CD4-positive, alpha-beta T cell treated with Interleukin-4 for 4 hours (primary cell): Measurements from ENCODE around the gene SBF2.
"Not testable (repeated sequence)": the region's sequence is repeated elsewhere in the genome, so short reads cannot be mapped to it uniquely, and the experiment has no call there.

Experiments
- DNase-seq: peaks from one replicate; pipeline ENCODE4 v3.0.0-alpha.2; 2020

SBF2 gene

DNA sequence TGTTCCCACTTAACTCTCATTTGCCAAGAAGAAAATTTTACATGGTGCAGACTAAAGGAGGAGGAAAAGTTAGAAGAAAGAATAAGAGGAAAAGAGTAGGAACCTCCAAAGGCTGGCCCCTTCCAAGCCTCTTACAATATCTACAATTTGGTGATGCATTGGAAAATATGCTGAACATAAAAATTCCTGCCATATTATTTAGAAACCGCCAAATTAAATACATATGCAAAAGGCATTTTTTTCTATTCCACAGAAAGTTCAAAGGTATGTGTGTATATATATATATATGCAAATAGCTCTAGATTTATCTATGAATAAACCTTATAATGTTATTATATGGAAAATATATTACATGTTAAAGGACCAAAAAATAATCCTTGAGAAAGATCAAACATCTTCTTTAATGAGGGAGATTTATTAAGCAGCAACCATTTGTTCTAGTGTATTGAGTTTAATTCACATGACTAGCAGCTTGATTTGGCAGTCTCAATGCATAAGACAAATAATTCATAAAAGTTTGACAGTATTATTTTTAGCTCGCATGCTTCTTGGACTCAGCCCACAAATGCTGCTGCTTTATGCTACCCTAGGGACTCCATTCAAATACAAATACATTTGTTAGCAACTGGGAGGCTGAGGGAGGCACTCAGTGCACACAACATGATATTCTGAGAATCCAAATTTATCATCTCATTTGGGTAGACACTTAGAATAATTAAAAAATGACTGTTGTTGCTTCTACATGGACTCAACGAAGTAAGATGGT is 184.9 kb downstream of the SBF2 start:
- no peak for DNase-seq

DNA sequence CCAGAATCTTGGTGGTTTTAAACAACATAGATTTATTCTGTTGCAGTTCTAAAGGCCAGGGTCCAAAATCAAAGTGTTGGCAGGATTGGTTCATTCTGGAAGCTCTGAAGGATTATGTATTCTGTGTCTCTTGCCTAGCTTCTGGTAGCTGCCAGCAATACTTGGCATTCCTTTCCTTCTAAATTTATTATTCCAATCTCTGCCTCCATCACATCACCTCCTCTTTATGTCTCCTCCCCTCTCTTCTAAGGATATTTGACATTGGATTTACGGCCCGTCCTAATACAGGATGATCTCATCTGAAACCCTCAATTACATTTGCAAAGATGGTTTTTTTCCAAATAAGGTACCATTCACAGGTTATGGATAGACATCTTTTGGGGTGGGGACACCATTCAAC is 186.5 kb downstream of the SBF2 start:
- DNase-seq = no peak

DNA sequence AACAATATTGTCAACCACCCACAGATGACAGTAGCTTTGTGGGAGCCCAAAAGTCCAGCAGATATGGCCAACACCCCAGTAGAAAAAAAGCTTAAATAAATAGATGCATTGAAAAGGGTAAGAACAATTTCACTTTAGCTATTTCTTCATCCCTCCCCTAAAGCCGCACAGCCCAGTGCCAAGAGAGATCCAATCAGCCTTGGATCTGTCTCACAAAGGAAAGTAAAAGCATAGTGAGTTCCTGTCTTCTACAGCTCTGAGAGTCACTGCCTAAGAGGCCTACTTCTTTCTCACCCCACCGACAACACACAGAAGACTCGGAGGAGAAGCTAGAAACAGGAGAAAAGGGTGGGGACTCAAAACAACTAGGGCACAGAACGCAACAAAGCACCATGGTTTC is 196.4 kb downstream of the SBF2 start:
- no peak for DNase-seq

DNA sequence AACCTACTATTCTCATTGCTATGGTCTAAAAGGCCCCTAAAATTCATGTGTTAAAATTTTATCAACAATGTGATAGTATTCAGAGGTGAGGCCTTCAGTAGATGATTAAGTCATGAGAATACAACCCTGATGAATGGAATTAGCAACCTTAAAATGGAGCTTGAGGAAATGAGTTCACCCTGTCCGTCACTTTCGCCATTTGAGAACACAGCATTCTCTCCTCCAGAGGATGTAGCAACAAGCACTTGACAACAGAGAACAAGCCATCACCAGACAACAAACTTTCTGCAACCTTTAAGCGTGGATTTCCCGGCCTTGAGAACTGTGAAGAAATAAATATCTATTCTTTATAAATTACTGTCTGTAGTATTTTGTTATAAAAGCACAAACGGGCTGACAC is 197.0 kb downstream of the SBF2 start:
- DNase-seq = no peak

DNA sequence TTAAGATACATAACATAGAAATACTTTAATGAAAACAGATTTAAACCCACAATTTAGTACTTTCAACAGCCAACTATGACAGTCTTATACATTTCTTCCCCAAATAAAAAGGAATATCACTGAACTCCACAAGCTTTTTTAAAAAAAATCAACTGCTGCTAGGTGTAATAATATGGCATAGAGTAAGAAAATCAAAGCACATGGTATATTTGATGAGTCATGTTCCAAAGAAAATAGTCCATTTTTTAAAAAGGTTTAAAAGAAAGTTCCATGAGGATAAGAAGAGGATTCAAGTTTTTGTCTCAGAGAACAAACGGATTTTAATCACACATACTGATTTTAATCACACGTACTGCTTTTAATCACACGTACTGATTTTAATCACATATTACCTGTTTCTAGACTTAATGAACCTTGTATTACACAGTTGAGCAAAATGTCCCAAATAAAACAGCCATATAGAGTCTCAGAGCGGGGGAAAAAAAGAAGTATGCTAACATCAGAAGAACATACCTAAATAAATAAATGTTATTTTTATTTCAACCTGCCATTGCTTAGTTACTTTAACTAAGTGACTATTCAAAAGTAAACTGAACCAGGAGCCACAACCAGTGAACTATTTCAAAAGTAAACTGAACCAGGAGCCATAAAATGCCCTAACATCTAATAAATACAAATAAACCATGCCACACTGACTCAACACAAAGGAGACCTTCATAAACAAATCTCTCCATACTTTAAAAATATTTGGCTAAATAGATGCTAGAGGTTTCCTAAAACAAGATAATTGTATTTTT is 198.4 kb downstream of the SBF2 start:
- no peak for DNase-seq

DNA sequence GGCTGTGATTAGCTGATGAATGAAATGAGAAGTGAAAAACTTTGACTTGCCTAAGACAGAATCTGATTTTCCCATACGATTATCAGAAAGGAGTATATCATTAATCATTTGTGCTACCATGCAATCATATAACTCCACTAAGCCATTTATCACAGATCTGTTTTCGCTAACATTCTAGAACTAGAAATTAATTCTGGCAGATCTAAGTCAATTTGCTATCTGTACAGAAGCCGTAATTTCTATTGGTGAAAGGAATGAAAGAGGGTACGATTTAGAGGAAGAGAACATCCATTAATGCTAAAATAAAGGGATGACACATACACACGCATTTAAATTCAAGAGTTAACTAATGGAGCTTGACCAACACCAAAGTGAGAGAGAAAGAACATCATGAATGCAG is 201.6 kb downstream of the SBF2 start:
- no peak for DNase-seq

DNA sequence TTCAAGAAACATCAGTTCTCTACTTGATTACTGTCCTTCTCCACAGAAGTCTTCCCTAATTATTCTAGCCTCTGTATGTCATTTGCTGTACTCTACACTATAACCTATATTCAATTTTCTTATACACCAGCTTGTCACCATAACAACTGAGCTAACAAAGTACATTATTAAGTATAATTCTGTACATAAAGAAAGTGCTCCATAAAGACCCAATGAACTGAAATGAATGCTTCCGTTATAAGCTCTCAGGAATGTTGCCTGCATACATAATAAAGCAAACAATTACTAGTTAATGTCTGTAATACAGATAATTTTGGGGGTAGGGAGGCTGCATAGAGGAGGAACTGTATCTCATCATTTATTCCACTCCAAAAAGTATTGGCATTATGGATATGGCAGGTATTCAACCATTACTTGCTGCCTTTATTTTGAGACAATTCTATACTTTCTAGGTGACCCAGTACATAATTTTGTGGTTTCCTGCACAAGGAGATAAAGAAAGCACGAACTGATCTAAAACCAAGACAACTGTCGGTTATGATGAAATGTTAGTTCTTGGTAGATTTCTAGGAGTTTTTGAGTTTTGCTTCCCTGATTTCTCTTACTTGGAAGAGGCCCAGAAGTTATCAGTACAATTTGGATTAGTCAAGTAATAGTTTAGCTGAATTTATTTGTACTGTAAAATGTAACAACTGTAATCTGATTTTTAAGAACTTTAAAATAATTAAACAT is 202.5 kb downstream of the SBF2 start:
- no peak for DNase-seq

DNA sequence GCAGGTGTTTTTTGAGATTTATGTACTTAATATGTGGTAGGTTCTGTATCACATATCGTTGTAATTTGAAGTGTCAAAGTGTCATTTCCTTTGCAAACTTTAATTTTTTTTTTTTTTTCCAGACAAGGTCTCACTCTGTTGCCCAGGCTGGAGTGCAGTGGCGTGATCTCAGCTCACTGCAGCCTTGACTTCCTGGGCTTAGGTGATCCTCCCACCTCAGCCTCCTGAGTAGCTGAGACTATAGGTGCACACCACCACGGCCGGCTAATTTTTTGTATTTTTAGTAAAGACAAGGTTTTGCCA is 206.1 kb downstream of the SBF2 start:
- DNase-seq = not testable (repeated sequence)

DNA sequence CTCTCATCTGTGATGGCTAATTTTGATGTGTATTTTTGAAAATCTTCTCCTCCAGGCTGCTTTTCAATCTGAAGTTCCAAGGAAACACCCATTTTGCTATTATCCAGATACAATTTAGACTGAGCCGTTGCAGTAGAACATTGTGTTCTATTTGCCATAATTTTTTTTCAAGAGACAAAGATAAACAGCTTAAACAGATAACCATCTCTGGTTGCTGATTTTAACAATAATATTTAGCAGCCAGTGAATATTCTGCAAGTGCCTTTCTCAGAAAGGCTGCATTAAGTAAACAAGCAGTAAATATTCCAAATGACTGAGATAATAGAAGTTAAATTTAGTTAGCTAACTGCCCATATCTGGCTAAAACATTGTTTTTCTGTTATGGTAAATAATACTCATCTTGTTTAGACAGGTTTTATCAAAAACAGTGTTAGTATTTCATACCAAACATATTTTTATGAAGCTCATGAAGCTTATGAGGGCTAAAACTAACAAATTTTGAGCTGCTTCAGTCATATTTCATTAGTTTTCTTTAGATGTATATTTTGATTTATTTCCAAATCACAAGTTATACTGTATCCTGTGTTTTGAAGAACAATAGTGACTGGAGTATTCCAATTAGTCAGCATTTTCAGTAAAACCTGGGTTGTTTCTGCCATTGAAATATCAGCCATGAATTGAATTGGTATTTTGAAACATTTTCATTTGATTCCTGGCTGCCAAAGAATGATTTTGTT is 206.7 kb downstream of the SBF2 start:
- DNase-seq = no peak

DNA sequence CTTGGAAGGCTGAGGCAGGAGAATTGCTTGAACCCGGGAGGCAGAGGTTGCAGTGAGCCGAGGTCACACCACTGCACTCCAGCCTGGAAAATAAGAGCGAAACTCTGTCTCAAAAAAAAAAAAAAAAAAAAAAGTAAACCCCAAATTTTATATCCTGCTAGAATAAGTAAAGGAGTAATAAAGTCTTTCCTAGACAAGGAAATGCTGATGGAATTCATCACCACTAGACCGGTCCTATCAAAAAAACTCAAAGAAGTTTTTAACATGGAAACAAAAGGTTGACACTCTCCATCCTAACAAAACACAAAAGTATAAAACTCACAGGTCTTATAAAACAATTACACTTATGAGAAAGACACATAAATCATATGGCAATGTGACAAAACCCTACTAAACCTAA is 213.9 kb downstream of the SBF2 start:
- no peak for DNase-seq

DNA sequence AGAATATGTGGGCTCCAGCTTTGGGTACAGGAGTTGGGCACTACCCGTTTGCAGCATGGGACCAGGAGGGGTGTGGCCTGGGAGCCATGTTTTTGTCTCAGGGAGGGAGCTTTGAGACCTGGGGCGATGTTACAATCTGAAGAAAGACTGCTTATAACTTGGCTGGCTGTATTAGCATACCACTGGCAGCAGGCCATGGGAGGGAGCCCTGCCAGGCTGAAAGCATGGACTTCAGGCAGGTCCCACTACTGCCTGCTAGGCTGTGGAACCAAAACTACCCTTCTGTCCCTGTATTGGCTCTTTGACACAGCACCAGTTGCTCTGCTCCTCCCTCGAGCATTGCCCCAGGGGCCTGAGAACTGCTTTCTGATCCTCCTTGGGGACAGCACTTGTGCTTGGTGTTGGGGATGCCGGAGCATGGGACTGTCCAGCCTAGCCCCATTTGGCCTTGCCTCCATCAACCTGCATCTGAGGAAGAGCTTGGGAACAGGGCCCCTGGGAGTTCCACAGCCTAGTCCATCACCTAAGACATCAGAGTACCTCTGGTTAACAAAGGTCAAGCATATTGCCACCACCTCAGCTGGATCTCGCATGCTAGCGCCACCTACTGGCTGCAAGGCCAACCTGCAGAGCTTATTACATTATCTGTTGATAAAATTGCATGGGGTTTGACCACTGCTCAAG is 217.4 kb downstream of the SBF2 start:
- DNase-seq = peak; percentile 21

DNA sequence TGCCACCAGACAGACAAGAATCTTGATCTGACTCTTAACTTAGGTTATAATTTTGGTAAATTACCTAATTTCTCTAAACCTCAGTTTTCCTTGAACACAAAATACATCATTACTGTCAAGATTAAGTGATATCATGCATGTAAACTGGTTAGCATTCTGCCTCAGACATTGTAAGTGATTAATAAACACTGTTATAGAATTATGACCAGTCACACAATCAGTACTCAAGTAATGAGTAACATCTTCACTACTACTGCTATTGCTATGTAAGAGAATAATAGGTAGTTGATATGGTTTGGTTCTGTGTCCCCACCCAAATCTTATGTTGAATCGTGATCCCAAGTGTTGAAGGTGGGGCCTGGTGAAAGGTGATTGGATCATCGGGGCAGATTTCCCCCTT is 218.9 kb downstream of the SBF2 start:
- no peak for DNase-seq

DNA sequence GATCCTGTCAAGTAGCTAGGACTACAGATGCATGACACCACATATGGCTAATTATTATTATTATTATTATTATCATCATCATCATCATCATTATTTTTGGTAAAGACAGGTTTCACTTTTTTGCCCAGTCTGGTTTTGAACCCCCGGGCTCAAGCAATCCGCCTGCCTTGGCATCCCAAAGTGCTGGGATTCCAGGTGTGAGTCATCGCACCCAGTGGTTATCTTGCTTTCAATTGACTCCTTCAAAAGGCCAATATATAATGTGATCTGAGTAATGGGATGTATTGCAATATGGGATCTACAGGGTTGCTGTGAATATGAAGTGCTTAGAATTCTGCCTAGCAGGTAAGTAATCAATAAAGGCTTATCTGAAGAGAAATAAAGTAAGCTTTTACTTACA is 221.2 kb downstream of the SBF2 start:
- no peak for DNase-seq

DNA sequence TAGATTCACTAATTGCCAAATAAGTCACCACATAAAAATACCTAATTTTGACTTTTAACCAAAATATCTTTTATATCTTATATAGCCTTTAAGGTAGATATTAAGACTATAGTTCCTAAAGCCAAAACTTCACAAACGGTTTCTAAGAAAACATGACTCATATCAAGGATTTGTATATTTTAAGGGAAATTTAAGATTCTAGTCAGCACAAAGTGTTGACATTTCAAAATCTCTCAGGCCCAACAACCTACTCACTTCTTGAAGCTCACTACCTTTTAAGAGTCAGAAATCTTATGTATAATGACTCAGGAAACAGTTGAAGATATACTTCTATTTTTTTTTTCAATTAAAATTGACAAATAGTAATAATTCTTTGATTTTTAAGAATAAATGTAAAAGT is 221.9 kb downstream of the SBF2 start:
- DNase-seq = no peak

DNA sequence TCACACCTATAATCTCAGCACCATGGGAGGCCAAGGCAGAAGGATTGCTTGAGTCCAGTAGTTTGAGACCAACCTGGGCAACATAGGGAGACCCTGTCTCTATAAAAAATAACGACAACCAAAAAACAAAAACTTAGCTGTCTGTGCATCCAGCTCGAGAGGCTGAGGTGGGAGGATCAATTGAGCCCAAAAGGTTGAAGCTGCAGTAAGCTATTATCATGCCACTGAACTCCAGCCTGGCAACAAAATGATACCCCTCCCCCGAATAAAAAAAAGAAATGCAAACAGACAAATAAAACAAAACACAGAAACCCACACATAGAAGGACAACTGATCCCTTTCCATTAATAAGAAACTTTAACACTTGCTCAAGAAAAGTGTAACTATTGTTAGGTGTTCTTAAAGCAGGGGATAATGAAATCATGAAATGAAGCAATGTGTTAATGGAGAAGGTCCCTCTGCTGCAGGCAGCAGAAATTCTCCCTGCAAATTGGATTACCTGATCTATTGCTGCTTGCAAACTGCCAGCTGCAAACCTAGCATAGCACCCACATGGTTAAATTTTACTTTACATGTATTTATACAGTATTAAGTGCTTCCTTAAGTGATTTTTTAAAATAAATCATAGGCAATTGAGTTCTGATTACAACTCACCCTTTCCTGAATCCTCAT is 226.3 kb downstream of the SBF2 start:
- DNase-seq = no peak

DNA sequence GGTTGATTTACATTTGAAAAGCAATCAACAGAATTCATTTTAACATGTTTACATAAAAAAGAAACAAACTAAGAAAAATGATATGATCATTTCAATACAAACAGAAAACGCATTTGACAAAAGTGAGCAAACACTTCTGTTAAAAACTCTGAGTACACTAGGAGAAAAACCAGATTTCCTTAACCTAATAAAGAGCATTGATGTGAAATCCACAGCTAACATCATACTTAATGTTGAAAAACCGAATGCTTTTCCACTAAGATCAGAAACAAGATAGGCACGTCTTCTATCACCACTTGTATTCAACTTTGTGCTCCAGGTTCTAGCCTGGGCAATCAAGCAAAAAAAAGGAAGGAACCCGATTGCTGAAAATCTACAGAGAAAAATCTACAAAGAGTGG is 227.6 kb downstream of the SBF2 start:
- DNase-seq = no peak

DNA sequence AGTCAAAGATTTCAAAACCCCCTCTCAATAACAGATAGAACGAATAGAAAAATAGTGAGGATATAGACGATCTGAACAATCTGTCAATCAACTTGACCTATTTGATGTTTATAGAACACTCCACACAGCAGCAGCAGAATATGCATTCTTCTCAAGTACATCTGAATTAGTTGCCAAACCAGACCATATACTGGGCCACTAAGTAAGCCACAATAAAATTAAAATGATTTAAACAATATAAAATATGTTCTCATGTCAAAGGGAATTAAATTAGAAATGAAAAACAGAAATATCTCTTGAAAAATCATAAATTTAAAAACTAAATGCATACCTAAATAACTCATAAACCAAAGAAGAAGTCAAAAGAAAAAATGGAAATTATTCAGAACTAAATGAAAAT is 229.2 kb downstream of the SBF2 start:
- DNase-seq = no peak

DNA sequence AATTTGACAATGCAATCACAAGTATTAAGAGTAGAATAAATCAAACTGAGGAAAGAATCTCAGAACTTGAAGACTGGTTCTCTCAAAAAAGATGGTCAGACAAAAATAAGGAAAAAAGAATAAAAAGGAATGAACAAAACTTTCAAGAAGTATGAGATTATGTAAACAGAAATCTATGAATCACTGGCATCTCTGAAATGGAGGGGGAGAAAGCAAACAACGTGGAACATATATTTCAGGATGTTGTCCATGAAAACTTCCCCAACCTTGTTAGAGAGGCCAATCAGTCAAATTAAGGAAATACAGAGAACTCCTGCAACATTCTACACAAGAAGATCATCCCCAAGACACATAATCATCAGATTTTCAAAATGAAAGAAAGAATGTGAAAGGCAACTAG is 235.7 kb downstream of the SBF2 start:
- DNase-seq = no peak

DNA sequence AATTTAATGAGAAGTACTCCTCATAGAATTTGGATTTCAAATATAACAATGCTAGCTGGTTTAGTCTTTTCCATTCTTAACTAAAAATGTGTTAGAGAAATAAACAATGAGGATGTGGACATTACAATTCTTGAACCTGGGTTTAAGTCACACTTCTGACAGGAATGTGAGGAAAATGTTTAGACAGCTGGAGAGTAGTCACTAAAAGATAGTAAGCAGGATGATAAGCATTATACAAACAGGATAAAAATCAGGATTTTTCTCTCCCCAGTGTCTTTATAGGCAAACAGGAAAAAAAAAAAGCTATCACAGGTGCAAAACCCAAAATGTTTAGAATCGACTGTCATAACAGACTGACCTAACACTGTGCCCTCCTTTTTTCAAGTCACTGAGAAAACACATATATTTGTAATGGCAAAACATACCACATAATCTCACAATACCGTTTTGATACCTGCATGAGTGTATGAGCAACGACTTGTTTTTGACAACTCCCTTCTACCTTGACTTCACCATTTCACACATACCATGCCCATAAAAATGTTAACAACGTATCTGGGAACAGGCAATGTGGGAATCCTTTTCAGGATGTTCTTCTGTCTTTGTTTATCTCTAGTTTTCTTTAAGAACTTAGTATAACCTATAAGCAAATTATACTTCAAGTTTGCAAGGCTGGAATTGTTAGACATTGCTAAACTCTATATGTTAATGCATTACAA is 242.0 kb downstream of the SBF2 start:
- DNase-seq = no peak

DNA sequence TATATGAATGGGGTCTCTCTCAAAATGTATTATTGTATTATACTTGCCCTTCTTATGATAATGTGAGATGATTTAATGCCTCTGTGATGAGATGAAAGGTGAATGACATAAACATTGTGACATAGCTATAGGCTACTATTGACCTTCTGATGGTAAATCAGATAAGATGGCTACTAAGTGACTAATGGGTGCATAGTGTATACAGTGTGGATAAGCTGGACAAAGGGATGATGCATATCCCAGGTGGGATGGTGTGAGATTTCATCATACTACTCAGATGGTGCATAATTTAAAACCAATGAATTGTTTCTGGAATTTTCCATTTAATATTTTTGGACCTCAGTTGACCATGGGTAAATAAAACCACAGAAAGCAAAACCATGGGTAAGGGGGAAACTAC is 243.5 kb downstream of the SBF2 start:
- DNase-seq = no peak

DNA sequence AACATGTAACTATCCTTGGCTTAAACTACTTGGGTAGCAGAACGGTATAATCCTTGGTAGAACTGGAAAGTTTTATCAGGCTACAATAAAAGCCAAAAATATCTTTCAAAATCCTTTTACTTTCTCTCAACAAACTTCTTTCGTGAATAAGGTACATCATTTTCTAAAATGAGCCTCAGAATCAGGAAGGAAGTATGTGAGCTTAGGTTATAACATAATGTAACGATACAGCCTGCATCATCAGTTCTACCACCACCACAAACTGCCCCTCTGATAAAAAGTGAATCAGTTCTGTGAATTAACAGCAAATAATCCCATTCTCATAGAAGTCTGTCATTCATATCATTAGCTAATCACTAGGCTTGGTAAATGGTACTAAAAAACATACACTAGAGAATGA is 244.3 kb downstream of the SBF2 start:
- no peak for DNase-seq

DNA sequence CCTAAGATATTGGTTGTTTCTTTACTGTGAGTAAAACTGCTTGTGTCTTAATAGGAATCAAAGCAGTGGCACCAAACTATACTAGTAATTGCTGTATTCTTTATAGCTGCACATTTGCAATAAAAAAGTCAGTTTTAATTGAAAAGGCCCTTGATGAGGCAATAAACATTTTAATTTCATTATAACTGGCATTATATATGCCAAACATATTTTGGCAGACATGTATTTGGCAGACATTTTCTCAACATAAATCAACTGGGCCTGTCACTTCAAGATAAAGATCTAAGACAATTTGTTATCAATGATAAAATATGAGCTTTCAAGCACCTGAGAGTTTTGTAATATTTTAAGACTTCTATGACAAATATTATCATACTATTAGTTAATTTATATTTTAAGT is 245.7 kb downstream of the SBF2 start:
- DNase-seq = no peak
